Placental epithelial cell (primary cell): ENCODE results near the gene CCDC167. TPM values are rescaled to one million over a fixed set of nuclear protein-coding genes. Genes with fewer than 3 reads are reported as not detected.

ENCODE experiments used
- total RNA-seq: library from RNA; depleted of rRNA; stranded (reverse); fragments of >200 nt; gene quantifications from 2 replicates; pipeline ENCODE4 v1.2.3, GENCODE V29; 2012

Gene CCDC167
- total RNA-seq, result 7.5 and 24.1 TPM in 2 replicates

DNA sequence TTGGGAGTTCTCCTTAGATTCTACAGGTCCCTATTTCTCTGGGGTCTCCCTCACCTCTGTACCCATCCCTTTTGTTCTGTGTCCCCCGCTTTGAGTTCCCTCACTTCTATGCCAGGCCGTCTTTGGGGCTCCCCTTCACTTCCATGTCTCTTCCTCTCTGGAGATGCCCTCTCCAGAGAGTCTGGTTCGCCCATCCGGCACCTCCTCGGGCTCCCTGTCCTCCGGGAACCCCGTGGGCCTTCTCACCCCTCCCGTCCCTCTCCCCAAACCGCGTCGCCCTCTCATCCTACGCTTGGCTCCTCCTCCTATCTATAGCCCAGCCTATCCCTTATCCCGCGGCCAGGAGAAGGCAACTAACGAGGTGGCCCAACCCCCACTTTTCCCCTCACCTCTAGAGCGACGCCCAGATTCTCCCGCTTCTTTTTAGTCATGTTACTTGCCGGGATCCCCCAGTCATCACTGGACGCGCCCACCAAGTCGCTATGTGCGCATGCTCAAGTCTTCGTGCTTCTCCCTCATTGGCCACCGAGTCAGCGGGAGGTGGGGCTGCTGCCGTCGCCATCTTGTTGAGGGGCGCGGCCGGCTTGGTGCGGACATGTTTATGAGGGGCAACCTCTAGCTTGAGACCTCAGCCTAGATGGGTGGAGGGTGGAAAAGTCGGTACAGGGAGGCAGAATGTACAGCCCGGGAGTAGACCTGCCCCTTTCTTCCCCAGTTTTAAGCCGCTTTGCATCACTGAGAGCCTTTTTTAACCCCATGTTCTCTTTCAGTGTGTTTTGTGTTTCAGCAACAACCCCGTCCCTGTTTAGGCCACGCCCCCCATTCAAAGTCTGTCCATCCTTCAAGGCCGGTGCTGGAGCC lies at the start of gene CCDC167:
CCDC167 (minus strand) TSS at position 461 of the 861 bp plus-strand sequence; CDS start at position 431, 30 bp downstream.

Other genes with a start within 250 kb of the CCDC167 start
- 5.9 and 6.7 TPM in 2 replicates for gene TBC1D22B, start 242.1 kb downstream of the CCDC167 start, total RNA-seq
- gene TMEM217, start 241.7 kb downstream of the CCDC167 start, total RNA-seq, result 2.4 and 3.5 TPM in 2 replicates
- 13.4 and 20.0 TPM in 2 replicates for gene RNF8, start 145.9 kb downstream of the CCDC167 start, total RNA-seq
- 29.2 and 30.2 TPM in 2 replicates for gene CMTR1, start 66.7 kb downstream of the CCDC167 start, total RNA-seq
- gene MDGA1, start 198.0 kb upstream of the CCDC167 start, total RNA-seq, result 0.39 TPM in 1 of 2 replicates, not detected in the other